Kidney epithelial cell (primary cell): ENCODE data around the gene SLC26A9. TPM values are rescaled to one million over a fixed set of nuclear protein-coding genes. Genes with fewer than 3 reads are reported as not detected.

Experiments used
- DNase-seq: peaks from one replicate; pipeline ENCODE4 v3.0.0-alpha.2; 2010; ENCODE audit warnings: low read depth
- H3K27me3 ChIP-seq: 2 replicates; pipeline ENCODE4 v1.6.0; 2011; ENCODE audit warnings: low read length; ENCODE audit not compliant: control insufficient read depth, insufficient read depth
- H3K36me3 ChIP-seq: 2 replicates; pipeline ENCODE4 v1.5.1; 2011; ENCODE audit warnings: low read length; ENCODE audit not compliant: control insufficient read depth, insufficient read depth
- H3K4me3 ChIP-seq: 2 replicates; pipeline ENCODE4 v1.5.1; 2011; ENCODE audit warnings: low read depth, mild to moderate bottlenecking, control low read depth, low read length
- total RNA-seq: library from RNA; depleted of rRNA; stranded (reverse); fragments of >200 nt; gene quantifications from 2 replicates; pipeline ENCODE4 v1.2.3, GENCODE V29; 2015
- TF ChIP-seq, protein P1 (sequence below): IDR thresholded peaks from 2 replicates; pipeline ENCODE4 v1.5.1; 2011; ENCODE audit warnings: mild to moderate bottlenecking, moderate library complexity, low read length, control low read depth, inconsistent platforms; ENCODE audit not compliant: insufficient read depth, poor library complexity, severe bottlenecking

SLC26A9 gene
- total RNA-seq, 1 donor from 2014 or later: not detected

- Histone ChIP-seq H3K36me3 (no peaks in the 10 kb centered on the region), H3K27me3 (peaks cover 2% of the 10 kb centered on the region), H3K4me3 (no peak overlapping the region)
- TF ChIP-seq, protein P1, sequence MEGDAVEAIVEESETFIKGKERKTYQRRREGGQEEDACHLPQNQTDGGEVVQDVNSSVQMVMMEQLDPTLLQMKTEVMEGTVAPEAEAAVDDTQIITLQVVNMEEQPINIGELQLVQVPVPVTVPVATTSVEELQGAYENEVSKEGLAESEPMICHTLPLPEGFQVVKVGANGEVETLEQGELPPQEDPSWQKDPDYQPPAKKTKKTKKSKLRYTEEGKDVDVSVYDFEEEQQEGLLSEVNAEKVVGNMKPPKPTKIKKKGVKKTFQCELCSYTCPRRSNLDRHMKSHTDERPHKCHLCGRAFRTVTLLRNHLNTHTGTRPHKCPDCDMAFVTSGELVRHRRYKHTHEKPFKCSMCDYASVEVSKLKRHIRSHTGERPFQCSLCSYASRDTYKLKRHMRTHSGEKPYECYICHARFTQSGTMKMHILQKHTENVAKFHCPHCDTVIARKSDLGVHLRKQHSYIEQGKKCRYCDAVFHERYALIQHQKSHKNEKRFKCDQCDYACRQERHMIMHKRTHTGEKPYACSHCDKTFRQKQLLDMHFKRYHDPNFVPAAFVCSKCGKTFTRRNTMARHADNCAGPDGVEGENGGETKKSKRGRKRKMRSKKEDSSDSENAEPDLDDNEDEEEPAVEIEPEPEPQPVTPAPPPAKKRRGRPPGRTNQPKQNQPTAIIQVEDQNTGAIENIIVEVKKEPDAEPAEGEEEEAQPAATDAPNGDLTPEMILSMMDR: no peak
- no peak for DNase-seq
Measured at GRCh38 chr1:205959789-205960188, 16.5 kb upstream of the SLC26A9 start.

- Histone ChIP-seq H3K36me3 (no peaks in the 10 kb centered on the region), H3K4me3 (no peak overlapping the region), H3K27me3 (peaks cover 2% of the 10 kb centered on the region)
- no peak for DNase-seq
- TF ChIP-seq, protein P1: no peak
Measured at GRCh38 chr1:205955499-205955898, 12.2 kb upstream of the SLC26A9 start.

- TF ChIP-seq, protein P1: no peak
- no peaks in the 10 kb centered on the region for H3K36me3 ChIP-seq
- DNase-seq: no peak
- no peak overlapping the region for H3K4me3 ChIP-seq
- H3K27me3 ChIP-seq: peaks cover 2% of the 10 kb centered on the region
Measured at GRCh38 chr1:205954819-205955404, 11.7 kb upstream of the SLC26A9 start.

- Histone ChIP-seq H3K4me3 (no peak overlapping the region), H3K27me3 (no peaks in the 10 kb centered on the region), H3K36me3 (no peaks in the 10 kb centered on the region)
- TF ChIP-seq, protein P1: no peak
- no peak for DNase-seq
Measured at GRCh38 chr1:205951746-205952145, 8.5 kb upstream of the SLC26A9 start.

- no peaks in the 10 kb centered on the region for H3K36me3 ChIP-seq
- DNase-seq: no peak
- TF ChIP-seq, protein P1: no peak
- H3K27me3 ChIP-seq: no peaks in the 10 kb centered on the region
- H3K4me3 ChIP-seq: no peak overlapping the region
Measured at GRCh38 chr1:205950826-205951549, 7.7 kb upstream of the SLC26A9 start.

DNA sequence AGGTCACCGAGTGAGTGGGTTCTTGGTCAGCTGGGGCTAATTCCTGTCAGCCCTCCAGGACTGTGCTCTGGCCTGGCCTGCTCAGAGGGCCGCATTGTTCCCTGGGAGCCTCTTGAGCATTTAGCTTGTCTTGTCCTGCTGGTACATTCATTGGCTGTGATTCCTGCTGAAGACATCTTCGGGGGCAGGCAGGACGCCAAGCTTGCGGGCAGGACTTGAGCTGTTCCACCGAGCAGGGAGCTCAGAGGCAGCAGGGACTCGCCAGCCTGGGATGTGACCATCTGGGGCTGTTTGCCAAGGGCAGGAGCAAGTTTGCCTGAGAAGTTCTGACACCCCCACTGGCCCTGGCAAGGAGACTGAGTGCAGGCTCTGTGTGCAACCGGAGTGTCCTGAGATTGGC lies 7.0 kb upstream of the SLC26A9 start:
- no peak overlapping the region for H3K4me3 ChIP-seq
- no peaks in the 10 kb centered on the region for H3K36me3 ChIP-seq
- H3K27me3 ChIP-seq: no peaks in the 10 kb centered on the region
- no peak for DNase-seq
- TF ChIP-seq, protein P1: no peak
